HG03575 (cell line): ENCODE data around the gene CRADD.
"Not testable (repeated sequence)": the region's sequence is repeated elsewhere in the genome, so short reads cannot be mapped to it uniquely, and the experiment has no call there.

Source experiments
- ATAC-seq: cut with Tn5 transposase; IDR thresholded peaks from one replicate; pipeline ENCODE4 v1.9.1; 2021; ENCODE audit not compliant: unreplicated experiment, insufficient number of reproducible peaks, low FRiP score; ENCODE audit errors: extremely low read depth

Gene CRADD

GRCh38 chr12:93873561-93873960 lies 196.4 kb downstream of the CRADD start:
- no peak for ATAC-seq

DNA sequence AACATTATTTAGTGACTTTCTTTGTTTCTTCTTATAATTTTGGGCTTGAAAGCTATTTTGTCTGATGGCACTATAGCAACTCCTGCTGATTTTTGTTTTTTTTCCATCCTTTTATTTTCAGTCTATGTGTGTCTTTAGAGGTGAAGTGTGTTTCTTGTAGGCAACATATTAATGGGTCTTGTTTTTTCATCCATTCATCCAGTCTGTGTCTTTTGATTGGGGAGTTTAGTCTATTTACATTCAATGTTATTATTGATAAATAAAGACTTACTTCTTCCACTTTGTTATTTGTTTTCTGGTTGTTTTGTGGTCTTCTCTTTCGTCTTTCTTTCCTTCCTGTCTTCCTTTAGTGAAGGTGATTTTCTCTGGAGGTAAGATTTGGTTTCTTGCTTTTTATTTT lies 198.0 kb downstream of the CRADD start:
- no peak for ATAC-seq

DNA sequence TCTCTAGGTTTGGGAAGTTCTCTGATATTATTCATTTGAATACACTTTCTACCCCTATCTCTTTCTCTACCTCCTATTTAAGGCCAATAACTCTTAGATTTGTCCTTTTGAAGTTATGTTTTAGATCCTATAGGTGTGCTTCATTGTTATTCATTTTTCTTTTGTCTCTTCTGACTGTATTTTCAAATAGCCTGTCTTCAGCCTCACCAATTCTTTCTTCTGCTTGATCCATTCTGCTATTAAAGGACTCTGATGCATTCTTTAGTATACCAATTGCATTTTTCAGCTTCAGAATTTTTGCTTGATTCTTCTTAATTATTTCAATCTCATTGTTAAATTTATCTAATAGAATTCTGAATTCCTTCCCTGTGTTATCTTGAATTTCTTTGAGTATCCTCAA lies 199.2 kb downstream of the CRADD start:
- no peak for ATAC-seq

GRCh38 chr12:93877446-93877845 lies 200.3 kb downstream of the CRADD start:
- no peak for ATAC-seq

DNA sequence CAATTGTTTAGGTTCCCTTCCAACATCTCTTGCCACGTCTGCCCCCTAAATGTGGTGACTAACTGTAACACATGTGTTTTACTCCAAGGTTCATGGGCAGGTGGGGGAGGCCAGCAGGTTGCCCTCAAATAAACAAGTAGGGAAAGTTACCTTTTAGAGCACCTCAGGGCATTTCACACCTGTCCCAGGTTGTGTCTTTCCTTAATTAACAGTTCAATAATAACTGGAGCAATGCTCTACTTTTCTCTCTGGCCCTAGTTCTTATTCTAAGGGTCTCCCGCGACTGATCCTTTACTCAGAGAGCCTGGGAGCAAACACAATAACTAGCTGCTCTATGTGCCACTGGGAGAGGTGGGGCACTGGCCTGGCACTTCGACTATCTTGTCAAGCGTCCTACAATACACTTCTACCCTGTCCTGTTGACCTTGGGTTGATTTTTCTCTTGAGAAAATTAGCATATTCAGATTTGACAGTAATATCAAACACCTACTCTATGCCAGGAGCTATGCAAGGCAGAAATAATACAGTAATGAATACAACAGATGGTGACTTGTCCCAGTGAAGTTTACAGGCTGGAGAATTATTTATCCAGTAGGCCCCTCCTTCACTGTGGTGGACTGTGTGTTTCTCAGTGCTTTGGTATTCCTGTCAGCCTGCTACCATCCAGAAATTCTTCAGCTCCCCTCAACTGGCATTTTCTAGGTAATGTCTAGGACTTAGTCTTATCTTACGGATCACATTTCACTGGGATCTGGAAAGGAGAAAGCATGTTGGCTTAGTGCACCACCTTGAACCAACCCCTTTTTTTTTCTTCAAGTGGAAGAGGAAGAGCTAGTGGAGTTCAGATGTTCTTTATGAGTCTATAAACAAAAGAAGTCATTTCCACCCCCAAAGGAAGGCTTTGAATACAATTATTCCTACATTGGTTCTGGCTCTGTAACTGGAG lies 202.6 kb downstream of the CRADD start:
- no peak for ATAC-seq

- ATAC-seq = no peak
Measured at GRCh38 chr12:93880853-93881522, 203.8 kb downstream of the CRADD start.

GRCh38 chr12:93882763-93883162 lies 205.6 kb downstream of the CRADD start:
- ATAC-seq = no peak

DNA sequence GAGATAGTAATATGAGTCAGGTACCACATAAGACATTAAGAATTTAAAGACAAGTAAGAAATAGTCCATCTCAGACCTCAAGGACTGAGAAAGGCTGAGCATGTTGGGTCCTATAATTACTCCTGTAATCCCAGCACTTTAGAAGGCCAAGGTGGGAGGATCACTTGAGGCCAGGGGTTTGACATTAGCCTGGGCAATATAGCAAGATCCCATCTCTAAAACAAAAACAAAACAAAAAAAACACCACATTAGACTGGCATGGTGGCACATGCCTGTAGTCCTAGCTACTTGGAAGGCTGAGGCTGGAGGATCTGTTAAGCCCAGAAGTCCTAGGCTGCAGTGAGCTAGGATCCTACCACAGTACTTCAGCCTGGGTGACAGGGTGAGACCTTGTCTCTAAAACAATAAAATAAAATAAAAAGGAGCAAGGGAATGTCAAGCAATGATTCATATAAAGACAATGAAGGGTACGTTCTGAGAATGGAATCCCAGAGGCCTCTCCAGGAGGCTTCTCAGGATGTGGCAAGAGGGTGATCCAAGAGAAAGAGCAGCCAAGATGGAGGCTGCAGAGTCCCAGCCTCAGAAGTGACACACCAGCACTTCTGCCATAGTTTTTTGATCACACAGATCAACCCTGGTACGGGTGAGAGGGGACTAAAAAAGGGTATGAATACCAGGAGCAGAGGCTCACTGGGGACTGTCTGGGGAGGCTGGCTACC lies 206.4 kb downstream of the CRADD start:
- ATAC-seq = no peak

GRCh38 chr12:93884794-93885460 lies 207.8 kb downstream of the CRADD start:
- ATAC-seq = no peak

DNA sequence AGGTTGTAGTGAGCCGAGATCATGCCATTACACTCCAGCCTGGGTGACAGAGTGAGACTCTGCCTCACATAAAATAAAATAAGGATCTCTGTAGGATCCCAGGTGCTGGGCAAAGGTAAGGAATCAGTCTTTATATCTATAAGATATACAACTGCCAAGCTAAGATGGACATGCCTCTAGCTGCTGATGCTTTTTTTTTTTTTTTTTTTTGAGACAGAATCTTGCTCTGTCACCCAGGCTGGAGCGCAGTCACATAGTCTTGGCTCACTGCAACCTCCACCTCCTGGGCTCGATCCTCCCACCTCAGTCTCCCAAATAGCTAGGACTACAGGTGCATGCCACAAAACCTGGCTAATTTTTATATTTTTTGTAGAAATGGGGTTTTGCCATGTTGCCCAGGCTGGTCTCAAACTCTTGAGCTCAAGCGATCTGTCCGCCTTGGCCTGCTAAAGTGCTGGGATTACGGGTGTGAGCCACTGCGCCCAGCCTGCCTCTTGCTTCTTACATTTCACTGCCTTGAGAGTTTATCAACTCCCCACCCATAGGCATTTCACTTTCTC lies 208.9 kb downstream of the CRADD start:
- not testable (repeated sequence) for ATAC-seq

- no peak for ATAC-seq
Measured at GRCh38 chr12:93886533-93887511, 209.6 kb downstream of the CRADD start.

DNA sequence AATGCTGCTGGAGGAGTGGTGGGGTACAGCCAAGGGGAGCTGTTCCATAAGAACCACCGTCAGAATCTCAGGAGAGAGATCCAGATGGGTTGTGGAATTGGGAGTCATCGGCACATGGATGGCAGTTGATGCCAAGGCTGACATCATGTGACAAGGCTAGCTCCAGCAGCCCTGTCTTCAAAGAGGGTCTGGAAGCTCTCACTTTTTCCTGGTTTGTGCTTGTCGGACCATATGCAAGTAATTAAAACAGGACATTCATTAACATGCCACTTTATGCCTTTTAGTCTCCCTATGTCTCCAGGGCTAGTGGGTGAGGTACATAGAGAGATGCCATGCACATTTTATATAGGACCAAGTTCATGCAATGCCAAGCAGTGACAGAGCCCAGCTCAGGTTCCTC lies 211.8 kb downstream of the CRADD start:
- ATAC-seq = no peak

- no peak for ATAC-seq
Measured at GRCh38 chr12:93889516-93890212, 212.5 kb downstream of the CRADD start.

DNA sequence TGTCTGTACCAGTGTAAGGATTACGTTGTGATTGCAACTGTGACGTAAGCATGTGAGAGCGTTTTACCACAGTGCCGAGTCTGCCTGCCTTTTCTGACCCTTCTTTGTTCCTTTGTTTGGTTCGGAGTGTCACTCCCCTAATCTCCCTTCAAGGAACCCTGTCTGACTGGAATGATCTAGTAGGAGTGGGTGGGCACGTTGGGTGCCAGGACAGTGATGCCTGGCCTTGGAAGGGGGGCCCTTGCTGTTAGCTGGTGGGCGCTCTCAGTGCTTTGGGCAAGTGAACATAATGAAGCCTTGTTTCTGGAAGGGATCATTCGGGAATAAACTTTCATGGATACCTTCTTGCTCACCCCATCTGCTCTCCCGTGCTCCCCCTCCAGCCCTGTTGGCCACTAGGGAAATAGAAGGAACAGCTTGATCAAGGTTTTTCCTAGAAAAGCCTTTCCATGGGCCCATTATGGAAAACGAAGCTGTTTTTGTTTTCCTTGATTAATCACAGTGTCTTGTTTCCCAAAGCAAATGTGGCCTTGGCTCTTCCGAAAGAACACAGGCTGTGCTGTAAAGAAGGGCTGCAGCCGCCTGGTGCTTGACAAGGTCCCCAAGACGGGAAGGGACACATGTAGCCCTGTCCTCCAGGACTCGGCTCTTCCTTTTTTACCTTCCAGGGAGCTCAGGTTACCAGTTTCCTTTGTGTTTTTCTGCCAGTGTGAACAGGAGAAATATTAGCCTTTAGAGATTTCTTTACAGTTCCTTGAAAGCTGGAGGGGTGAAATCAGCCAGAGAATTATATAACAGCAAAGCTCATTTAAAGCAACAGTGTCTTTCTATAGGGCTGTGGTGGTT lies 215.5 kb downstream of the CRADD start:
- no peak for ATAC-seq

DNA sequence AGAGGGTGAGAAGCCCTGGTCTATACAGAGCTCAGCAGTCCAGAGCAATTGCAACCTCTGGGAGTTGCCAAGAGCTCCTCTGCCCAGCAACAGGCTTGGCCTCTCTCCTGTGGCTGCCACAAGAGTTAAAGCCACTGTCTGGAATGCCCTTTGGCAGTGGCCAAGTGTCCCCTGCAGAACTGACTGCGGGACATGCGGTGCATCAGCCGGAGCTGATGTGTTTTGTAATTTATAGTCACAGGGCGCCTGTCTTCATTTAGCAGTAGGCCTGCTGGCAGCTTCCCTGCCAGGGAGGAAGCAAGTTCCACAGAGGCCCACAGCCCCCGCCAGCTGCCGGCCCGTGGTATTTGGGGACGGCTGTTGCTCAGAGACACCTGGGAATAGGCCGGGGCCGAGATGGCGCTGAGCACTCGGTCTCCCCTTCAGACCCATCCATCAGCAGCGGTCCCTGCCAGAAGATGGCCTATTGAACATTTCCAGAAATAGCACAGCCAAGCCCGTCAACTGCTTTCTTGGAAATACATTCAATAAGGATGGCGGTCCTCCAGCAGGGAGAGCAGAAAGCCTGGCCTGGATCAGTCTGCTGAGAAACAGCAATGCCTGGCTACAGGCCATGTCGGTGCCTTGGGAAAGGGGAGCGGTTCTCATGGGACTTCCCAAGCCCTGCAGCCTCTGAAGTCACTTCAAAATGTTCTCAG lies 217.4 kb downstream of the CRADD start:
- ATAC-seq = no peak

DNA sequence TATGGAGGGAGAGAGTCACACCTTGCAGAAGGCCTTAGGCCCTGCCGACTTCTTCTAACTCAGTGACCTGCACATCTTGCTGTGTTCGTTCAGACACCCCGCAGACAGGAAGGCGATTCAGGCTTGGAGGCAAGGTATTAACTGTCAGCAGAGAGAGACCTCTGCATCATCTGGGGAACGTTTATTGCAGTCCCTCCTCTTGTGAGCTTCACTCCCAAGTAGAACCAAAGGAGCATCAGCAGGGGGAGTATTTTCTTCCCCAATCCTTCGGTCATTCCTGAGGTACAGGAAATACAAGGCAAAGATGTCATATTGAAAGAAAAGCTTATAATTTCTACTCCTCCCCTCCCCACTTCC lies 217.9 kb downstream of the CRADD start:
- no peak for ATAC-seq
